GM21360 (cell line): Measurements from ENCODE around the gene SH3RF3.

Experiments
- ATAC-seq: cut with Tn5 transposase; IDR thresholded peaks from one replicate; pipeline ENCODE4 v1.9.1; 2021; ENCODE audit warnings: mild to moderate bottlenecking, moderate library complexity; ENCODE audit not compliant: unreplicated experiment

SH3RF3 gene

DNA sequence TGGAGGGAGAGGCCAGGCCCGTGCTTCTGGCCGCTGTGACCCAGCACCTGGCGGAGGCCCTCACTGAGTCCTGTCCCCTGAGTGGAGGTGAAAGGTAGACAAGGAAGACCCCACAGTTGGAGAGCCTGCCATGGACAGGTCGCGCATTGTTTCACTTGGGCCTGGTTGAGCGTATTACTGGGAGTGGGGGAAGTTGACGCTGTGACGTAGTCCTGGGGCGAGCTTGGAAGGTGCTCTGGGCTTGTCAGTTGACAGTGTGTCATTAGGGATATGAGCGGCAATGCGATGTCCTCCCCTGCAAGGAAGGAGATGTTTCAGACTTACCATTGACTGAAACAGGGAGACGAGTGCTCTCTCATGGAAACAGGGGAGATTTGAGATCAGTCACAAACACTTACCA, 127.1 kb downstream of the SH3RF3 start:
- no peak for ATAC-seq

DNA sequence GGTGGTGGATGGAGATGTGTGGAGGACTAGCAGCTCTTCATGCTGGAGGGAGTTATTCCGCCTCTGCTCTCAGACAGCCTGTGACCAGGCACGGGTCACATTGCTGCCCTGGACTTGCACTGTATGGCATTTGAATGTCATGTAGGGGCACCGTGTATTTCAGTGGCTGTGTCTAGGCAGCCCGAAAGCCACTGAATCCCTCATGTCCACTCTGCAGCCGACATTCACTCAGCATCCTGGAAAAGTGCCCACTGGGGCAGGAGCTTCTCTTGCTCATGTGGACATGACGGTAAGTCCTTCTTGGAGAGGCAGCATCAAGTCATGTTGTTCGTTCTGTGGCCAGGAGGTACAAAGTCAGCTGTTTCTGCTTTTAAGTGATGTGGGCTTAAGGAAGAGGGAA, 127.9 kb downstream of the SH3RF3 start:
- ATAC-seq, result no peak

DNA sequence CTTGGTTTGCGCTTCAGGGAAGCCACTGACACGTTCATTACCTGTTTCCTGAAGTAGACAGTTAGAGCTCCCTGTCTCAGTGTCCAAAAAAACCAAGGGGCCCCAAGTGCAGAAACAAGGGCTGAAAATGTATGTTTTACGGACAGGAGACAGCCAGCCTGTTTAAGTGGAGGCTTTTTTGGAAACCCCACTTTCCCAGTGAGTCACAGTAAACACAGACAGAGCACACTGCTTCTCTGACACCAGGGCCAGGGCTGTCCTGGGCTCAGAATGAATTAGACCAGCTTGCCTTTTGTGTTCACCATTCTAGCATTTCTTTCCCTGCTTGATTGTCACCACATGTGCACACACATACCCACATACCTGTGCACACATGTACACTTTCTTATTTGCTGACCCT, 128.6 kb downstream of the SH3RF3 start:
- ATAC-seq, result no peak

DNA sequence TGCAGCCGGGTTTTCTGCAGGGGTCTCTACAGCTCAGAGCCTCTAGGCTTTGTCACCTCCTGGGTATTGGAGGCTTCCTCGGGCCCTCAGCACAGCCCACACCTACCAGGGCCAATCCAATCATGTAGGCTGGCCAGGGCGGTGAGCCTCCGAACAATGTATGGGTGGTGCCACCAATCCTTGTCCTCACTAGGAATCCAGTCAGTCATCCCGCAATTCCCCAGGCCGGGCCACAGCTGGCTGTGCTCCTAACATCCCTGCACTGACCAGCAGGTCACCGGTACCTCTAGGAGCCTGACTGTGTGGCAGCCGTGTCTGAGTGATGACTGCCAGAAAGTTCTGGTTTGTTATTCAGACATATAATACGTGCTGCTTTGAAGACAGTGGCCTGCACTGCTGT, 129.4 kb downstream of the SH3RF3 start:
- no peak for ATAC-seq

DNA sequence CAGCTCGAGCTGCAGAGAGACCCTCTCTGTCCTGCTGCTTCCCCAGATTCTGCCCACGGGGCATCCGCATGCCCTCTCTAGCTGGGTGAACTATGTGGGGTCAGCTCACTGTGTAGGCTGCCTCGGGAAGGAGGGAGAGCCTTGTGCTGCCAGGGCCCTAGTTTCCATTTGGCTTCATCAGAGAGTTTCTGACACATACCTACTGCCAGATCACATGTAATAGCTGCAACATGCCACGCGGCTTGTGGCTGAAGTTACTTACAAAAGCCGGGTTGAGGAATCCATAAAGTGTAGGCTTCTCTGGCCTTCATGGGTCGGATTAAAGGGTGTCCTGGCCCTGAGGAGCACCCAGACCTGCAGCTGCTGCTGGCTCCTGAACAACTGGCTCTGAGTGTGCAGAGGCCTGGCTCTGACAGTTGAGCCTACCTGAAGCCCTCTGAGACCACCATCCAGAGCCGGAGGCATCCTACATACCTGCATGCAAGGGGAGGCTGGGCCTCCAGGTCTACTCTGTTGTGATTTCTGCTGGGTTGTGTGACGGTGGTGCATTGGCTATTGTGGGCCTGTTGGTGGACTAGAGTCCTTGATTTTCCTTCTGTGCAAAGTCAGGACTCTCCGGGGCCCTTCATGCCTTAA, 130.0 kb downstream of the SH3RF3 start:
- no peak for ATAC-seq

DNA sequence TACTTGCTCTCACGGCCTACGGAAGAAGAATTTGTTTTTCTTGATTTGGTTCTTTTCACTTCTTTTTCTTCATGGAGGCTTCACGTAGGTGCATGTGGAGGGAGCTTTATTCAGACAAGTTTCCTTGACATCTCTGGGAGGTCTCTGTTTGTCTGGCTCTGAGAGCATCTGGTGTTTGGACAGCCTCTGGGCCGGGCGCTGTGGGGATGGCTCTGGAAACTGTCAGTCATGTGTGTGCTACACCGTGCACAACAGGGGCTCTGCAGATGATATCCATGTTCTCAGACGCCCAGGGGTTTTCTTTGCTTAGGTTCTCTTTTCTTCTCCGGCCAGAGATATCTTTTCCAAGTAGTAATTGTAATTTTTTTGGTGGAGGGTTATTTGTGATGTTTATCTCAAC, 130.7 kb downstream of the SH3RF3 start:
- ATAC-seq, result no peak

DNA sequence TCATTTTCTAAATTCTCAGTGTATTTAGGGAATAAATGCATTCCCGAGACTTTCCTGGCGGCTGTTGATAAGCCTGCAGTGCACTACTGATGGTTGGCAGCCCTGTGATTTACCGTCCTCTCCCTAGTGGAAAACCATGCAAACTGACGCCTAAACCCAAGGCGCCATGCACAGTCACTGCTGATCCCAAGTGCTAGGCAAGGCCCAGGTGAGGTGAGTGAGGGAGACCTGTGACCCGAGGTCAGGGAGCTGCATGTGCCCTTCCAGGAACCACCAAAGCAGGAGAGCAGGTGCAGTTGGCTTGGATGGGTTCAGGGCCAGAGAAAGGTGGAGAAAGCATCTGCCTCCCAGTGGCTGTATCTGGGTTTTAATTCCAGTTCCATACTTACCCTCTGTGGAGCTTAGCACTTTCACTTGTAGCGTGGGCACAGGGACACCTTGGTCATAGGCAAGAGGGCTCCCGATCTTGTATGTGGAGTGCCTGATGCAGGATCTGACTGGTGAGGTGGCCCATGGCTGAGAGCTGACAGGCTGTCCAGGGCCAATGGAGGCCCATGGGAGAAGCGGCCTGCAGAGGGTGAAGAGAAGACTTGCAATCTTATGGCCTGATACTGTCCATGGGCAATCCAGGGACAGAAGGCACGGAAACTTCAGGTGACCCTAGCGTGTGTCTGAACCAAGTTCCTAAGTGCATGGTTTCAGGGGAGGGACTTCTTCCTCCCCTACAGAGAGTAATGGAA, 131.3 kb downstream of the SH3RF3 start:
- no peak for ATAC-seq

DNA sequence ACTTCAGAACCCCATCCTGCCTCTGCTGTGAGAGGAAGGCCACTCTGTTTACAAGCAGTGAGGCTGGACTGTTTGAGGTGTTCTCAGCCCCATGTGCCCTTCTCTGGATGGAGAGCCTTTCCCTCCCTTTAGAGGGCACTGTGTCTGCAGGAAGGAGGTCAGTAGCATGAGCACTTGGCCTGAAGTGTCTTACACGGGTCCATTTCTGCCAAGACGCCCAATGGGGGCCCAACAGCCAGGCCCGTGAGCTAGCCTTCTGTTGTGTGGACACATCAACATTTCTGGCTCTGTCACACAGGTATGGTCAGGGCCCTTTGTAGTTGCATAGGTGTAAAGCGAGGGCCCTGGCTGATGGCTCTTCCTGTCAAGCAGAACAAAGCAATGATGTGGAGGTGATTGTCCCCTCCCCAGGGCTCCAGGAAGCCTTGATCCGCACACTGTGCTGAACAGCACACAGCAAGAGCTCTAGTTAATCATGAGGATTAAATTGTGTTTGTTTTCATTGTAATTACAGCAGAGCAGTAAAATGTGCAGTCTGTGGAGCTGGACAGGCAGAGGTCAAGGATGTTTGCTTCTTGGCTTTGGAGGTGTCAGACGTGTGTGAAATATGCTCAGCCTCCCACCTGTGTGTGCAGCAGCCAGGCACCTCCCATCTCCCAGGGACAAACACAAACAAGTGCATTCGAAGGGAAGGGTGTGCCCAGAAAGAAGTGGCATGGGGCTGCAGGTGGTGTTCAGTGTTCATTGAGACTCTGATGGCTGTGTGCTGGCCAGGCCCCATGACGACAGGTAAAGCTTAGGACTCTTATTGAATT, 132.1 kb downstream of the SH3RF3 start:
- no peak for ATAC-seq

DNA sequence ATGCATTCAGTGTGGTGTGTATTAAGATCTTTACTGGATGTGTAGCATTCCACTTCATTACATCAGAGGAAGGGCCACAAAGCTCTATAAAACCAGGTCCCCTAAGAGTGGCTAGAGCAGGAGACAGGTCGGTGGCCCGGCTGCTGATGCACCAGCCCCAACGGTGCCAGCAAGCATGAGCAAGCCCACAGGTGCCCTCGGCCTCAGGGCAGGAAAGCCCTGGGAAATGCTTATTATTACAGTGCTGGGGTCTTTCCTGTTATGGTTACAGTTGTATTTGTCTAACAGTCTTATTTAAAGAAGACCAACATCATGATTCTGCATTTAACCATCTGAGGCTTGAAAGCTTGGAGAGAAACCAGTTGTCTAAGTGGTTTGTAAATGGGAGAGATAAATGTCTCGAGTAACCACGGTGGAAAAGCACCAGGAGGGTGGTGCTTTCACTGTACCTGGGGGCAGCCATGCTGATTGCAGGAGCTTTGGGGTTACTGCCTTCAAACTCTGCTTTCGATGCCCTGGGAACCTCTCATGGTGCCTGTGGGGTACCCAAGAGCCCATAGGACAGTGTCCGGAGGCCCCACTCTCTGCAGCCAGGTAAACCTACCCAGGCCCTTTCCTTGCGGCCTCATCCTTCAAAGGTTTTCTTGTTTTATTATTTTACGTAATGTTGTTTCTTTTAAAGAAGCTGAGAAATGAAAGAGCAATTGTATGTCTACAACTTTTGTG, 133.1 kb downstream of the SH3RF3 start:
- no peak for ATAC-seq

DNA sequence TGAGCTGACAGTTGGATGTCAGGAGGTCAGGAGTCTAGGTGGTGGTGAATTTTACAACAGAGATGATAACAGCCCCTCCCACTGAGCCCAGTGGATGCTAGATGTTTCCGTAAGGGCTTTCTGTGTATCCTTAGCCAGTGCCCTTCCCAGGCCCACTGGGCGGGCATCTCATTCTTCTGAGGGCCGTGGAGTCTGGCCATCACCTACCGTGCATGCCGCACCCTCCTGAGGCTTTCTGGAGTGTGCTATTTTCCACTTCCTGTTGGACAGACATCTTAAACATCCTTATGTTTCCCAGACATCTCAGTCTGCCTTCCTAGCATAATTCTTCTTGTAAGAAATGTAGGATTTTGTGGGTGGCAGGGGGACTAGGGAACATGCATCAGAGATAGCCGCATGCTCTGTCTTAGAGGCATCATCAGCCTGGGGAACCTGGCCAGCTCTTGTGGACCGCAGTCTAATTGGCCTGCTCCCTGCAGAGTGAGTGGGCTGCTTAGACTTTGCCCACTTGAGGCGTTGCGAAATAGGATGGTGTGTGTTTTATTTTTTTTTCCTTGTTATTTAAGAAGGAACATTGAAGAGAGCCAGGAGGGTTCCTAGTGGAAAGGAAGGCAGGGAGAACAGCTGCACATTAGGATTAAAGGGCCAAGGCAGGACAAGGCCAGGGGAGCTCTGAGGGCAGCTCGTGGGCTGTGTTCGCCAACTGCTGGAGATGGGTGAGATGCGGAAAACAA, 135.8 kb downstream of the SH3RF3 start:
- no peak for ATAC-seq

DNA sequence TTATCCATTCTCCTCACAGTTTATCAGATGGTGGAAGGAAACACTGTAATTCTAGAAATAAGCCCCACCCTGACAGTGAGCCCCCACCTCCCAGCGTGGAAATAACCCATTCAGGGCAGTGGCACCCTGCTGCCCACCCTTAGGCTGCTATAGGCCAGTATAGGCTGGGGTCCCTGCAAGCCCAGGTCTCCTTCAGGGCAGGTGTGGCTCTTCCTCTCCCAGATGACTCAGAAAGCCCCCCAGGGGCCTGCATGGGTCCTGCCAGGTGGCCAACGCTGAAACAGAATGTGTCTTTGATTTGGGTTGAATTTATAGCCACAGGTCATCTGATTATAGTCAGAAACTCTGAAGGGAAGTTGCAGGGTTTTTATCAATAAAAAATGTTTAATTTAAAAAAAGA, 136.4 kb downstream of the SH3RF3 start:
- ATAC-seq, result no peak

DNA sequence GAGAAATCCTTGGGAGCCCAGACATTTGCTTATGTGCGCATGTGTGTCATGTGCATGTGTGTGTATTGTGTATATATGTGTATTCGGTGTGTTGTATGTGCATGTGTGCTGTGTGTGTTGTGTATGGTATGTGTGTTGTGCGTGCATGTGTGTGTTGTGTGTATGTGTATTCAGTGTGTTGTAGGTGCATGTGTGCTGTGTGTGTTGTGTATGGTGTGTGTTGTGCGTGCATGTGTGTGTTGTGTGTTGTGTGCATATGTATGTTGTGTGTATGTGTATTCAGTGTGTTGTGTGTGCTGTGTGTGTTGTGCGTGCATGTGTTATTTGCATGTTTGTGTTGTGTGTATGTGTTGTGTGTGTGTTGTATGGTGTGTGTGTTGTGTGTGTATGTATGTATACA, 136.9 kb downstream of the SH3RF3 start:
- ATAC-seq, result no peak

DNA sequence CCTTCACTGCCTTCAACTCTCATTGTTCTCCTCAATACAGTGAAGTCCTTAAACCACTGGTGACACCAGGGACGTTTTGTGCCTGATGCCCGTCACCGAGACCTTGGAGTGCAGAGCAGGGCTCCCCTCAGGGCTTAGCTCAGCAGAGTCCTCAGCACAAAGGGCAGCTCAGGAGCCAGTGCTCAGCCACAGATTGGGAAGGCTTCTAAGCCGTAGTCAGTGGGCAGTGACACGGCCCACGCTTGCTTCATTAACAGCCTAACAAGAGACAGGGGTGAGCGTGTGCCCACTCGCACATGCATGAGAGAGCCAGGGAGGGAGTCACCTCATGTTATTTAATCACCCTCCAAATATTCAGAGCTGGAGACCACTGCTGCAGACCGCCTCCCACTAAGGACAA, 137.5 kb downstream of the SH3RF3 start:
- ATAC-seq, result no peak

DNA sequence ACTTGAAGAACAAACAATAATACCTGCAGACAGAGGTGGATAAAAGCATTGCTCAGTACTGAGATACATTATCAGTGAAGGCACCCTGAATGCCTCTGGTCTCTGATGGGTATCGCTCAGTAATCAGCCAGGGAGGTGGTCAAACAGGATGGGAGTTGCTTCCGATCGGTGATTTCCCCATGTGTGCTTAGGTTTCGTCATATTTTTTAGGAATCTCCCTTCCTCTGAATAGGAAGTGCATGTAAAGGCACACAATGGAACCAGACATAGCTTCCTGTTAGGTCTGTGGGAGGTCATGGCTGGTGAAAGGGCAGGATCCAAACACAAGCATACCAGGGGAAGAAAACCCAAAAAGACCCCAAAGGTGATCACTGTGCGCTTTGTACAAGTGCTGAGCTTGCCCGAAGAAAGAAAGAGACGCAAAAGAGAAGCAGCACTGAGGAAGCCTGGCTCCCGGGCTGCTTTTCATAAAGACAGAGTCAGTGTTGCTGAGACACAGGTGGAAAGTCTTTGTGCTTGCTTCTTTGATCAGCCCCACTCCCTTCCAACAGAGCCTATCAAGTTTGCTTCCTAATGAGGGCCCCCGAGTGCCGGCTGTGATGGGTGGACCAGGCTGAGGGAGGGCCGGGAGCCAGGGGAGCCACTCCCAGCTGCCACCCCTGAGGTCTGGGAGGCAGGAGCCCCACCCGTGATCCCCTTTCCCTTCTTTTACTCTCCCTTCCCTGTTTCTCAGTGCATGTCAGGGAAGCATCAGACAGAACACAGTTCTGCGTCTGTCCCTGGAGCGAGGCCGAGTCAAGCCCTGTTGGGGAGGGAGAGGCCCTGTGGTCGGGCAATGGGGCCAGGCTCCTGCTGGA, 138.2 kb downstream of the SH3RF3 start:
- ATAC-seq, result no peak

DNA sequence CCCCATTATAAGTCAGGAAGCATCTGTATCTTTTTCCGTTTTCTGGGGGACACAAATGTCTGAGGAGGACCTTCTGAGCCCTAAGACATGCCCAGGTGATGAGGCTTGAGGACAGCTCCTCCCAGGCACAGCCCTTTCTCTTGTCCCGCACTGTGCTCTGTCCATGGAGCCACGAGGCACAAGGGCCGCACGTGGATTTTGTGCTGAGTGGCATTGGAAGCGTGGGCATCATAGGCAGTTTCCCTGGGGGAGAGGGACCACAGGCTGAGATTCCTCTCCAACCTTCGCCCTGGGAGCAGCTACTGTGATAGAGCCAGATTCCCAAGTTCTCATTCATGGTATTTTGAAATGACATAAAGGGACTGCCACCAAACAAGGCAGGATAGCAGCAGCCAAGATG, 139.9 kb downstream of the SH3RF3 start:
- ATAC-seq, result no peak

DNA sequence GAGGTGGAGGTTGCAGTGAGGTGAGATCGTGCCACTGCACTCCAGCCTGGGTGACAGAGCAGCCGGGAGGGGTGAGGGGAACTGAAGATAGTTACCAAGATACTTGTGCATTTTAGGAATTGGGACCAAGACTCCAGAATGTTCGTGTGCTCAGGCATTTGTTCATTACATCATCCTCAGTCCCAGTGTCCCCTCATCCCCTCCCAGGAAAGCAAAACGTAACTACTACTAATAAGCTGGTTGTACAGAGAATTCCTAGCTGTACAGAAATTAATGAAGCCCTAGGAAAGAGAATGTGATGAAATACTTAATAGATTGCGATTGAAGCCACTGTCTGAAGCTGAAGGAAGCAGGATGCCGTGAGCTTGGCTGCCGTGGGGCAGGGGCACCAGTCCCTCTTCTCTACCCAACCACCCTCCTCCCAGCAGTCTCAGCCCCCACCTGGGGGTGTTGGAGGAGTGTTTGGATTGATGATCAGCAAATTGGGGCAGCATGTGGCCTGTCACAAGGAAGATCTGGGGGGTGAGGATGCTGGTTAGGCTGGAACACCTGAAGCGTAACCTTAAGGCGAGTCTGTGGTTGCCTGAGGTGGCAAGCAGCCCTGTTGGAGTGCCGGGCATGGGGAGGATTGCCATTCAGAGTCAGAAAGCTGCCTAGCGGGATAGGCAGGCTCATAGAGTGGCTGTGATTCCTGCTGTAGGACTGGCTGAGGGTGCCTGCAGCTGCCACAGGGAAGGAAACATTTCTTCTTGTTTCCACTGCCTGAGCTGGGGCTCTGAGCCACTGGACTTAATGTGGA, 140.9 kb downstream of the SH3RF3 start:
- ATAC-seq, result no peak

DNA sequence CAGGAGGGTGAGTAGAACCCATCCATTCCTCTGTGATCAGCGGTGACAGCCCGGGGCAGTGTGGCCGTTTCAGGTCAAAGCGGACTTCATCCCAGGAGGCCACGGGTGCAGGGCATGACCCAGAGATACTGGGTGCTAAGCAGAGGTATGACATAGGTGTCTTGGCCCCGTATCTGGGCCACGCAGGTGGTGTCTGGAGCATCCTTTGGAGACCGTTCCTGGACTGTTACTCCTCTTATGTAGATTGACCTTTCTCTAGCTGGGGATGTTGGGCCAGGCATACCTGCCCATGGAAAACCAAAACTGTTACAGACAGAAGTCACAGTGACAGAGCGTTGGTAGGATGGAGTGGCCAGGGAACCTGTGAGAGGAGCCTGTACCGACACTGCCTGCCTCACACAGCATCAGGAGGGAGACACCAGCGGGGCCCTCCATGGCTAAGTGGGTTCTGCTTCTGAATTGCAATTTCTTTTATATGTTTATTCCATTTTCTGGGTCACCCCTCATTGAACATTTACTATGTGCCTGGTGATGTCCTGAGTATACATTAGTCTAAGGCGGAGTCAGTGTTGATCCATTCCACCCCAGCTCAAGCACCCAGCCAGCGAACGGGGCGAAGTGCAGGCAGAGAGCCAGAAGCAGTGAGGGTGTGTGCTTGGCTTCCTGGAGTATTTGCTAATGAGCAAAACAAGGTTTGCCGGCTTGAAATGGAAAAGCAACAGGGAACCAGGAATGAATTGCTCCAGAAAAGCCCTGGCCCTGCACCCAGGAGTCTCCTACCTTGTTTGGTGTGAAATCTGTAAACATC, 141.7 kb downstream of the SH3RF3 start:
- no peak for ATAC-seq

DNA sequence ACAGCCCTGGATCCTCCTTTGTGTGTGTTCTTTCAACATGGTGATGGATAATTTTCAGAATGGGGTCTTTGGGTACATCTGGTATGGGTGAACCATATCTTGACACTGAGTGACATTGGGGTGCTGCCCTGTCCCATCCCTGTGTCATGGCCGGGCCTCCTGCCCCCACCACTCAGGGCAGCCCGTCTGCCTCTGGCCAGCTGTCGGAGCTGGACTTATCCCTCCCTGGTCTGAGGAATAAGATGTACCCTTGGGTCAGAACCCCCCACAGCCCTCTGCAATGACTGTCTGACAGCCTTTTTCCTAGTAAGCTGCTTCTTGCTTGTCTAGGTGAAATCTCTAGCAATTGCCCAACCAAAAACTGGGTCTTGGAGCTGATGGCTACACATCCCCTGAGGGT, 142.9 kb downstream of the SH3RF3 start:
- no peak for ATAC-seq
